Fibroblast of pulmonary artery (primary cell): Measurements from ENCODE around the gene HTR2B.

Experiments used
- DNase-seq: peaks from one replicate; pipeline ENCODE4 v3.0.0-alpha.2; 2010; ENCODE audit warnings: low read depth
- H3K4me3 ChIP-seq: replicated peaks from 2 replicates; pipeline ENCODE4 v1.5.1; 2011; ENCODE audit warnings: low read depth, mild to moderate bottlenecking, control low read depth, low read length, moderate library complexity
- CTCF ChIP-seq: IDR thresholded peaks from 2 replicates; pipeline ENCODE4 v1.5.1; 2011; ENCODE audit warnings: mild to moderate bottlenecking, control low read depth, low read length, inconsistent platforms; ENCODE audit errors: missing control alignments

Gene HTR2B

GRCh38 chr2:231127936-231128335, 3.1 kb upstream of the HTR2B start:
- H3K4me3 ChIP-seq, result no peak overlapping the region
- no peak for DNase-seq
- TF ChIP-seq CTCF, result no peak

- H3K4me3 ChIP-seq, result no peak overlapping the region
- no peak for DNase-seq
- no peak for TF ChIP-seq CTCF
Observed at GRCh38 chr2:231127480-231127879, 2.6 kb upstream of the HTR2B start.

- H3K4me3 ChIP-seq, result no peak overlapping the region
- TF ChIP-seq CTCF, result no peak
- DNase-seq, result no peak
Observed at GRCh38 chr2:231126123-231126522, 1.3 kb upstream of the HTR2B start.

- DNase-seq, result peak; percentile 37
- H3K4me3 ChIP-seq, result peak overlapping the region; percentile 33
Observed at GRCh38 chr2:231123362-231123898, 1.4 kb downstream of the HTR2B start.

GRCh38 chr2:231118614-231118942, 6.3 kb downstream of the HTR2B start:
- H3K4me3 ChIP-seq, result no peak overlapping the region
- no peak for DNase-seq
- TF ChIP-seq CTCF, result no peak

More at GRCh38 chr2:231123362-231123898, 1.4 kb downstream of the HTR2B start:
- TF ChIP-seq CTCF, result no peak

GRCh38 chr2:231117922-231118613, 6.8 kb downstream of the HTR2B start:
- DNase-seq, result no peak
- H3K4me3 ChIP-seq, result no peak overlapping the region
- TF ChIP-seq CTCF, result no peak

GRCh38 chr2:231117148-231117547, 7.7 kb downstream of the HTR2B start:
- no peak for DNase-seq
- TF ChIP-seq CTCF, result no peak
- no peak overlapping the region for H3K4me3 ChIP-seq
